Tibial nerve (tissue), 3 donors: ENCODE results near the gene JAML.

Source experiments
- CTCF ChIP-seq, 5 experiments: fragments of 200-600 bp in 3 of 5; fragments of 450-650 bp in 2 of 5; sonication (generic) in 3 of 5; IDR thresholded peaks; one replicate each; pipeline ENCODE4 v1.5.1; 2016 to 2019; ENCODE audit warnings: antibody characterized with exemption in 5 of 5, mild to moderate bottlenecking in 3 of 5, moderate library complexity in 2 of 5
- POLR2A ChIP-seq, 2 donors: fragments of 450-650 bp; IDR thresholded peaks; one replicate each; pipeline ENCODE4 v1.6.1; 2017; ENCODE audit warnings: antibody characterized with exemption in 2 of 2, mild to moderate bottlenecking in 2 of 2, moderate library complexity in 2 of 2

DNA sequence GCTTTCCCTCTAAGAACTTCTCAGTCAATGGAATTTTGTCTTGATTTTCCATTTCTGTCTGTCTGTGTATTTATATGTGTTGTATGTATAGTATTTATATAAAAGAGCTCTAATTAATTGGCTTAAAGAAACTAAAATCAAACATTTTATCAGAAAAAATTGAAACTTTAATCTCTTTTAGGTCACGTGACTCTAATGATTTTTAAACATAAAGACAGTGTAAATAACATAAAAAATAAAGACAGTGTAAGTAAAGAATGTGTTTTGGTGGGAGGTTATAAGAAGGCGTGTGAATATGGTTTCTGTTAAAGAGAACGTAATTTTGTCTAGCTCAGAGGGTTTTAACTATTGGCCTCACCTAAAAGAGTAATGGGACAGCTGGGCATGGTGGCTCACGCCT is 2.4 kb downstream of the JAML start:
- no peak for TF ChIP-seq POLR2A (IDR thresholded peaks at IDR 0.05)
- TF ChIP-seq CTCF (IDR thresholded peaks at IDR 0.05): no peak
